ENCODE results near the gene USP22. TPM values are rescaled to one million over a fixed set of nuclear protein-coding genes. Genes with fewer than 3 reads are reported as not detected.

USP22 gene
- polyA plus RNA-seq, 1 donor (not counting 4 experiments of a cell fraction or from before 2014, with no cell fraction given), result 111 TPM

- no peaks in the 10 kb centered on the region for H4K20me1 ChIP-seq (ENCODE audit: control insufficient read depth, extremely low read depth, insufficient read depth, low read length)
- no peak overlapping the region for H3K4me2 ChIP-seq (ENCODE audit: control insufficient read depth, extremely low read depth, insufficient read depth, low read depth, low read length)
- no peaks in the 10 kb centered on the region for H3K79me2 ChIP-seq (ENCODE audit: control insufficient read depth, insufficient read depth, low read length)
- TF ChIP-seq EZH2 (IDR thresholded peaks at IDR 0.05; ENCODE audit: low read length), result no peak
- TF ChIP-seq CTCF (optimal IDR thresholded peaks at IDR 0.05 in 1 of 3, IDR thresholded peaks at IDR 0.05 in 1 of 3, conservative IDR thresholded peaks at IDR 0.05 in 1 of 3; ENCODE audit: extremely low read depth in 1 of 3, insufficient read depth in 2 of 3, low read length in 3 of 3), result no peak
- H3K36me3 ChIP-seq (ENCODE audit: control insufficient read depth in 2 of 2, extremely low read depth in 1 of 2, insufficient read depth in 2 of 2, low read length in 2 of 2), result no peaks in the 10 kb centered on the region
- no peaks in the 10 kb centered on the region for H3K27me3 ChIP-seq (ENCODE audit: control insufficient read depth, extremely low read depth, insufficient read depth, low read length)
- DNase-seq (ENCODE audit: low read depth, low spot score) (no peak), FAIRE-seq (no peak)
- no peak overlapping the region for H3K4me3 ChIP-seq (ENCODE audit: control insufficient read depth in 2 of 3, extremely low read depth in 1 of 3, insufficient read depth in 2 of 3, low read depth in 1 of 3, low read length in 3 of 3)
- H3K9me3 ChIP-seq (ENCODE audit: control insufficient read depth, low read depth, low read length), result no peaks in the 10 kb centered on the region
- no peak overlapping the region for H3K9ac ChIP-seq (ENCODE audit: control insufficient read depth, extremely low read depth, insufficient read depth, low read length)
- H2AFZ ChIP-seq (ENCODE audit: control insufficient read depth, low read length), result no peak overlapping the region
- no peaks in the 10 kb centered on the region for H3K9me1 ChIP-seq (ENCODE audit: control insufficient read depth, extremely low read depth, insufficient read depth, low read length)
- H3K4me1 ChIP-seq (ENCODE audit: control insufficient read depth, extremely low read depth, insufficient read depth, low read length), result peaks cover 3% of the 10 kb centered on the region
- dilution Hi-C loops (cut with MboI; ENCODE audit: extremely low pct_ligation_motif_present, low sequenced_read_pairs), result no loop called here
- no peak overlapping the region for H3K27ac ChIP-seq (ENCODE audit: control insufficient read depth, insufficient read depth, low read length)
Measured at GRCh38 chr17:21061158-21061835, 18.5 kb upstream of the USP22 start.

GRCh38 chr17:21059761-21060160, 16.9 kb upstream of the USP22 start:
- H3K4me3 ChIP-seq (ENCODE audit: control insufficient read depth in 2 of 3, extremely low read depth in 1 of 3, insufficient read depth in 2 of 3, low read depth in 1 of 3, low read length in 3 of 3), result no peak overlapping the region
- H3K27me3 ChIP-seq (ENCODE audit: control insufficient read depth, extremely low read depth, insufficient read depth, low read length), result no peaks in the 10 kb centered on the region
- TF ChIP-seq EZH2 (IDR thresholded peaks at IDR 0.05; ENCODE audit: low read length), result no peak
- no peak for TF ChIP-seq CTCF (optimal IDR thresholded peaks at IDR 0.05 in 1 of 3, IDR thresholded peaks at IDR 0.05 in 1 of 3, conservative IDR thresholded peaks at IDR 0.05 in 1 of 3; ENCODE audit: extremely low read depth in 1 of 3, insufficient read depth in 2 of 3, low read length in 3 of 3)
- H3K4me1 ChIP-seq (ENCODE audit: control insufficient read depth, extremely low read depth, insufficient read depth, low read length), result peaks cover 3% of the 10 kb centered on the region
- H3K27ac ChIP-seq (ENCODE audit: control insufficient read depth, insufficient read depth, low read length), result no peak overlapping the region
- H3K9me3 ChIP-seq (ENCODE audit: control insufficient read depth, low read depth, low read length), result no peaks in the 10 kb centered on the region
- H3K9me1 ChIP-seq (ENCODE audit: control insufficient read depth, extremely low read depth, insufficient read depth, low read length), result no peaks in the 10 kb centered on the region
- FAIRE-seq (no peak), DNase-seq (ENCODE audit: low read depth, low spot score) (no peak)
- no peaks in the 10 kb centered on the region for H4K20me1 ChIP-seq (ENCODE audit: control insufficient read depth, extremely low read depth, insufficient read depth, low read length)
- no peak overlapping the region for H3K4me2 ChIP-seq (ENCODE audit: control insufficient read depth, extremely low read depth, insufficient read depth, low read depth, low read length)
- no peaks in the 10 kb centered on the region for H3K79me2 ChIP-seq (ENCODE audit: control insufficient read depth, insufficient read depth, low read length)
- no peaks in the 10 kb centered on the region for H3K36me3 ChIP-seq (ENCODE audit: control insufficient read depth in 2 of 2, extremely low read depth in 1 of 2, insufficient read depth in 2 of 2, low read length in 2 of 2)
- no peak overlapping the region for H3K9ac ChIP-seq (ENCODE audit: control insufficient read depth, extremely low read depth, insufficient read depth, low read length)
- dilution Hi-C loops (cut with MboI; ENCODE audit: extremely low pct_ligation_motif_present, low sequenced_read_pairs), result no loop called here
- H2AFZ ChIP-seq (ENCODE audit: control insufficient read depth, low read length), result no peak overlapping the region

Measured in keratinocyte (primary cell).